GM23338 (cell line): ENCODE measurements around the gene CTDP1. TPM values are rescaled to one million over a fixed set of nuclear protein-coding genes. Genes with fewer than 3 reads are reported as not detected.

Source experiments
- ATAC-seq: fragments of 200-7000 bp; cut with Tn5 transposase; 3 replicates; pipeline ENCODE4 v1.9.1; 2020
- DNase-seq: peaks from one replicate; pipeline ENCODE4 v3.0.0-alpha.2; 2015; ENCODE audit warnings: low spot score
- H2AFZ ChIP-seq: fragments of 200-600 bp; sonication (generic); 2 replicates; pipeline ENCODE4 v1.8.0; 2016; ENCODE audit warnings: antibody characterized with exemption, mild to moderate bottlenecking, moderate library complexity
- H3F3A ChIP-seq: fragments of 200-600 bp; sonication (generic); replicated peaks from 2 replicates; pipeline ENCODE4 v1.8.0; 2017; ENCODE audit warnings: antibody characterized with exemption, mixed run types, low read depth
- H3K27ac ChIP-seq: fragments of 200-600 bp; sonication (generic); 2 replicates; pipeline ENCODE4 v1.6.1; 2016; ENCODE audit warnings: low read depth
- H3K27me3 ChIP-seq: fragments of 200-600 bp; sonication (generic); 2 replicates; pipeline ENCODE4 v1.8.0; 2016; ENCODE audit warnings: mild to moderate bottlenecking, mixed run types, moderate library complexity; ENCODE audit not compliant: insufficient read depth
- H3K36me3 ChIP-seq: fragments of 200-600 bp; sonication (generic); 2 replicates; pipeline ENCODE4 v1.8.0; 2016; ENCODE audit warnings: mild to moderate bottlenecking; ENCODE audit not compliant: insufficient read depth
- H3K4me1 ChIP-seq: fragments of 200-600 bp; sonication (generic); 2 replicates; pipeline ENCODE4 v1.8.0; 2016; ENCODE audit warnings: mild to moderate bottlenecking, moderate library complexity; ENCODE audit not compliant: insufficient read depth
- H3K4me2 ChIP-seq: fragments of 200-600 bp; sonication (generic); 2 replicates; pipeline ENCODE4 v1.7.1; 2017; ENCODE audit warnings: mixed run types
- H3K4me3 ChIP-seq: fragments of 200-600 bp; sonication (generic); 2 replicates; pipeline ENCODE4 v1.6.1; 2016; ENCODE audit warnings: mixed run types
- H3K79me2 ChIP-seq: fragments of 200-600 bp; sonication (generic); replicated peaks from 2 replicates; pipeline ENCODE4 v1.8.0; 2017; ENCODE audit warnings: mild to moderate bottlenecking; ENCODE audit not compliant: insufficient read depth
- H3K9me2 ChIP-seq: fragments of 200-600 bp; sonication (generic); 2 replicates; pipeline ENCODE4 v1.8.0; 2017; ENCODE audit not compliant: insufficient read depth
- H4K20me1 ChIP-seq: fragments of 200-600 bp; sonication (generic); replicated peaks from 2 replicates; pipeline ENCODE4 v1.8.0; 2017; ENCODE audit warnings: mild to moderate bottlenecking; ENCODE audit not compliant: insufficient read depth
- H3K27ac Mint-ChIP-seq: 2 replicates; pipeline ENCODE4 v1.8.0; 2020; ENCODE audit warnings: inconsistent platforms, mild to moderate bottlenecking, moderate library complexity, mixed read lengths
- H3K27me3 Mint-ChIP-seq: 3 replicates; pipeline ENCODE4 v1.8.0; 2022; ENCODE audit warnings: low read depth, mild to moderate bottlenecking, moderate library complexity, mixed read lengths, inconsistent platforms; ENCODE audit not compliant: insufficient read depth, poor library complexity
- H3K36me3 Mint-ChIP-seq: 3 replicates; pipeline ENCODE4 v1.8.0; 2021; ENCODE audit warnings: low read depth, mild to moderate bottlenecking, inconsistent platforms, moderate library complexity, mixed read lengths
- H3K4me1 Mint-ChIP-seq: 3 replicates; pipeline ENCODE4 v1.8.0; 2020; ENCODE audit warnings: mild to moderate bottlenecking, inconsistent platforms, mixed read lengths
- H3K4me3 Mint-ChIP-seq: 3 replicates; pipeline ENCODE4 v1.8.0; 2021; ENCODE audit warnings: moderate library complexity, mild to moderate bottlenecking, inconsistent platforms, mixed read lengths
- H3K9me3 Mint-ChIP-seq: 3 replicates; pipeline ENCODE4 v1.8.0; 2020; ENCODE audit warnings: moderate library complexity, mild to moderate bottlenecking, inconsistent platforms, mixed read lengths
- CREB1 ChIP-seq: fragments of 250-450 bp; sonication (Bioruptor Pico); IDR thresholded peaks from 2 replicates; pipeline ENCODE4 v1.5.0; 2020; ENCODE audit warnings: low read depth, mild to moderate bottlenecking, moderate library complexity
- ETS1 ChIP-seq: IDR thresholded peaks from 2 replicates; pipeline ENCODE4 v1.6.1; 2016; ENCODE audit warnings: antibody characterized with exemption
- EZH2 ChIP-seq: fragments of 200-600 bp; sonication (generic); IDR thresholded peaks from one replicate; pipeline ENCODE4 v1.8.0; 2017; ENCODE audit warnings: antibody characterized with exemption, mild to moderate bottlenecking, low read depth; ENCODE audit not compliant: unreplicated experiment
- EZH2phosphoT487 ChIP-seq: fragments of 200-600 bp; sonication (generic); IDR thresholded peaks from one replicate; pipeline ENCODE4 v1.8.1; 2018; ENCODE audit warnings: antibody characterized with exemption; ENCODE audit not compliant: unreplicated experiment
- POLR2AphosphoS5 ChIP-seq: IDR thresholded peaks from 2 replicates; pipeline ENCODE4 v1.6.1; 2016; ENCODE audit warnings: antibody characterized with exemption, low read depth
- REST ChIP-seq: IDR thresholded peaks from one replicate; pipeline ENCODE4 v1.6.1; 2018; ENCODE audit warnings: antibody characterized with exemption; ENCODE audit not compliant: unreplicated experiment
- STAT1 ChIP-seq: IDR thresholded peaks from one replicate; pipeline ENCODE4 v1.6.1; 2016; ENCODE audit warnings: antibody characterized with exemption; ENCODE audit not compliant: unreplicated experiment
- ZNF114 ChIP-seq: fragments of 250-450 bp; sonication (Bioruptor Pico); IDR thresholded peaks from 2 replicates; pipeline ENCODE4 v1.5.0; 2020; ENCODE audit warnings: mild to moderate bottlenecking, moderate library complexity
- ZNF331 ChIP-seq: fragments of 250-450 bp; sonication (Bioruptor Pico); IDR thresholded peaks from 2 replicates; pipeline ENCODE4 v1.5.0; 2020; ENCODE audit warnings: low read depth, mild to moderate bottlenecking, moderate library complexity
- polyA plus RNA-seq: library from polyadenylated mRNA; unstranded; fragments of >200 nt; fragmentation: Nextera tagmentation; extraction: Ambion mirVana; gene quantifications from 2 replicates; pipeline ENCODE4 v1.2.1, GENCODE V29; 2016
- total RNA-seq: library from RNA; depleted of rRNA; stranded (reverse); fragments of >200 nt; shearing (Covaris generic); gene quantifications from 2 replicates; pipeline ENCODE4 v1.2.3, GENCODE V29; 2014
- TF ChIP-seq, protein P1 (sequence below): fragments of 250-450 bp; sonication (Bioruptor Pico); IDR thresholded peaks from 2 replicates; pipeline ENCODE4 v1.5.0; 2020; ENCODE audit warnings: mild to moderate bottlenecking, moderate library complexity

Gene CTDP1
- total and polyA plus RNA-seq, 2 experiments from 2014 or later = 9.4 to 51.6 TPM

- Histone ChIP-seq H3K4me3 (no peak overlapping the region), H3K4me1 (no peaks in the 10 kb centered on the region), H3F3A (no peaks in the 10 kb centered on the region), H3K9me2 (no peaks in the 10 kb centered on the region), H3K36me3 (no peaks in the 10 kb centered on the region), H4K20me1 (no peaks in the 10 kb centered on the region), H3K27me3 (peaks cover 35% of the 10 kb centered on the region), H3K27ac (no peak overlapping the region), H2AFZ (no peak overlapping the region), H3K79me2 (no peaks in the 10 kb centered on the region), H3K4me2 (no peak overlapping the region)
- H3K4me1 Mint-ChIP-seq = no peaks in the 10 kb centered on the region
- H3K4me3 Mint-ChIP-seq = no peak overlapping the region
- no peak for DNase-seq
- no peak for TF ChIP-seq ETS1
- TF ChIP-seq EZH2 = no peak
- TF ChIP-seq CREB1 (CRISPR knock-in tag) = no peak
- TF ChIP-seq EZH2phosphoT487 = no peak
- no peak for TF ChIP-seq REST
- no peak for TF ChIP-seq ZNF114 (CRISPR knock-in tag)
- no peak for TF ChIP-seq ZNF331 (CRISPR knock-in tag)
- TF ChIP-seq, protein P1, sequence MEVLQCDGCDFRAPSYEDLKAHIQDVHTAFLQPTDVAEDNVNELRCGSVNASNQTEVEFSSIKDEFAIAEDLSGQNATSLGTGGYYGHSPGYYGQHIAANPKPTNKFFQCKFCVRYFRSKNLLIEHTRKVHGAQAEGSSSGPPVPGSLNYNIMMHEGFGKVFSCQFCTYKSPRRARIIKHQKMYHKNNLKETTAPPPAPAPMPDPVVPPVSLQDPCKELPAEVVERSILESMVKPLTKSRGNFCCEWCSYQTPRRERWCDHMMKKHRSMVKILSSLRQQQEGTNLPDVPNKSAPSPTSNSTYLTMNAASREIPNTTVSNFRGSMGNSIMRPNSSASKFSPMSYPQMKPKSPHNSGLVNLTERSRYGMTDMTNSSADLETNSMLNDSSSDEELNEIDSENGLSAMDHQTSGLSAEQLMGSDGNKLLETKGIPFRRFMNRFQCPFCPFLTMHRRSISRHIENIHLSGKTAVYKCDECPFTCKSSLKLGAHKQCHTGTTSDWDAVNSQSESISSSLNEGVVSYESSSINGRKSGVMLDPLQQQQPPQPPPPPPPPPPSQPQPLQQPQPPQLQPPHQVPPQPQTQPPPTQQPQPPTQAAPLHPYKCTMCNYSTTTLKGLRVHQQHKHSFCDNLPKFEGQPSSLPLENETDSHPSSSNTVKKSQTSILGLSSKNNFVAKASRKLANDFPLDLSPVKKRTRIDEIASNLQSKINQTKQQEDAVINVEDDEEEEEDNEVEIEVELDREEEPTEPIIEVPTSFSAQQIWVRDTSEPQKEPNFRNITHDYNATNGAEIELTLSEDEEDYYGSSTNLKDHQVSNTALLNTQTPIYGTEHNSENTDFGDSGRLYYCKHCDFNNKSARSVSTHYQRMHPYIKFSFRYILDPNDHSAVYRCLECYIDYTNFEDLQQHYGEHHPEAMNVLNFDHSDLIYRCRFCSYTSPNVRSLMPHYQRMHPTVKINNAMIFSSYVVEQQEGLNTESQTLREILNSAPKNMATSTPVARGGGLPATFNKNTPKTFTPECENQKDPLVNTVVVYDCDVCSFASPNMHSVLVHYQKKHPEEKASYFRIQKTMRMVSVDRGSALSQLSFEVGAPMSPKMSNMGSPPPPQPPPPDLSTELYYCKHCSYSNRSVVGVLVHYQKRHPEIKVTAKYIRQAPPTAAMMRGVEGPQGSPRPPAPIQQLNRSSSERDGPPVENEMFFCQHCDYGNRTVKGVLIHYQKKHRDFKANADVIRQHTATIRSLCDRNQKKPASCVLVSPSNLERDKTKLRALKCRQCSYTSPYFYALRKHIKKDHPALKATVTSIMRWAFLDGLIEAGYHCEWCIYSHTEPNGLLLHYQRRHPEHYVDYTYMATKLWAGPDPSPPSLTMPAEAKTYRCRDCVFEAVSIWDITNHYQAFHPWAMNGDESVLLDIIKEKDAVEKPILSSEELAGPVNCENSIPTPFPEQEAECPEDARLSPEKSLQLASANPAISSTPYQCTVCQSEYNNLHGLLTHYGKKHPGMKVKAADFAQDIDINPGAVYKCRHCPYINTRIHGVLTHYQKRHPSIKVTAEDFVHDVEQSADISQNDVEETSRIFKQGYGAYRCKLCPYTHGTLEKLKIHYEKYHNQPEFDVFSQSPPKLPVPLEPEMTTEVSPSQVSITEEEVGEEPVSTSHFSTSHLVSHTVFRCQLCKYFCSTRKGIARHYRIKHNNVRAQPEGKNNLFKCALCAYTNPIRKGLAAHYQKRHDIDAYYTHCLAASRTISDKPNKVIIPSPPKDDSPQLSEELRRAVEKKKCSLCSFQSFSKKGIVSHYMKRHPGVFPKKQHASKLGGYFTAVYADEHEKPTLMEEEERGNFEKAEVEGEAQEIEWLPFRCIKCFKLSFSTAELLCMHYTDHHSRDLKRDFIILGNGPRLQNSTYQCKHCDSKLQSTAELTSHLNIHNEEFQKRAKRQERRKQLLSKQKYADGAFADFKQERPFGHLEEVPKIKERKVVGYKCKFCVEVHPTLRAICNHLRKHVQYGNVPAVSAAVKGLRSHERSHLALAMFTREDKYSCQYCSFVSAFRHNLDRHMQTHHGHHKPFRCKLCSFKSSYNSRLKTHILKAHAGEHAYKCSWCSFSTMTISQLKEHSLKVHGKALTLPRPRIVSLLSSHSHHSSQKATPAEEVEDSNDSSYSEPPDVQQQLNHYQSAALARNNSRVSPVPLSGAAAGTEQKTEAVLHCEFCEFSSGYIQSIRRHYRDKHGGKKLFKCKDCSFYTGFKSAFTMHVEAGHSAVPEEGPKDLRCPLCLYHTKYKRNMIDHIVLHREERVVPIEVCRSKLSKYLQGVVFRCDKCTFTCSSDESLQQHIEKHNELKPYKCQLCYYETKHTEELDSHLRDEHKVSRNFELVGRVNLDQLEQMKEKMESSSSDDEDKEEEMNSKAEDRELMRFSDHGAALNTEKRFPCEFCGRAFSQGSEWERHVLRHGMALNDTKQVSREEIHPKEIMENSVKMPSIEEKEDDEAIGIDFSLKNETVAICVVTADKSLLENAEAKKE (CRISPR knock-in tag) = no peak
- no peak for TF ChIP-seq POLR2AphosphoS5
- no peak for TF ChIP-seq STAT1
- peaks cover 28% of the 10 kb centered on the region for H3K27me3 Mint-ChIP-seq
- H3K36me3 Mint-ChIP-seq = no peaks in the 10 kb centered on the region
- no peak for ATAC-seq
- no peaks in the 10 kb centered on the region for H3K9me3 Mint-ChIP-seq
- no peak overlapping the region for H3K27ac Mint-ChIP-seq
These were observed 106.7 kb downstream of the CTDP1 start for GRCh38 chr18:79786304-79786703.
